Activated T-cell treated with anti-CD3 and anti-CD28 coated beads, Interleukin-2, amount 50 U/mL, for 1 hour (primary cell): ENCODE results near the gene KLK15.

Experiments used
- DNase-seq: peaks from one replicate; pipeline ENCODE4 v3.0.0-alpha.2; 2020

Gene KLK15

GRCh38 chr19:50833117-50833801 lies at the start of gene KLK15:
TSS of gene KLK15 (minus strand) at chr19:50833574. CDS start at chr19:50831492, 2,082 bp downstream.
- no peak for DNase-seq

- DNase-seq = no peak
Measured at GRCh38 chr19:50882188-50882587, 48.8 kb upstream of the KLK15 start.

GRCh38 chr19:50880241-50880640 lies 46.9 kb upstream of the KLK15 start:
- no peak for DNase-seq

- DNase-seq = no peak
Measured at GRCh38 chr19:50878851-50879250, 45.5 kb upstream of the KLK15 start.

GRCh38 chr19:50877338-50877737 lies 44.0 kb upstream of the KLK15 start:
- no peak for DNase-seq

- no peak for DNase-seq
Measured at GRCh38 chr19:50876456-50876855, 43.1 kb upstream of the KLK15 start.

- no peak for DNase-seq
Measured at GRCh38 chr19:50875795-50876422, 42.5 kb upstream of the KLK15 start.

- no peak for DNase-seq
Measured at GRCh38 chr19:50874211-50874610, 40.8 kb upstream of the KLK15 start.

GRCh38 chr19:50873056-50873455 lies 39.7 kb upstream of the KLK15 start, which contains the start of gene KLK2:
TSS of gene KLK2 (plus strand) at chr19:50873439. CDS start at chr19:50873474, 35 bp downstream.
- DNase-seq = no peak

GRCh38 chr19:50870417-50871089 lies 37.2 kb upstream of the KLK15 start:
- no peak for DNase-seq

GRCh38 chr19:50869479-50869878 lies 36.1 kb upstream of the KLK15 start:
- no peak for DNase-seq

GRCh38 chr19:50861496-50862286 lies 28.3 kb upstream of the KLK15 start:
- DNase-seq = no peak

GRCh38 chr19:50861010-50861409 lies 27.6 kb upstream of the KLK15 start:
- DNase-seq = no peak

GRCh38 chr19:50859849-50860248 lies 26.5 kb upstream of the KLK15 start:
- no peak for DNase-seq

- no peak for DNase-seq
Measured at GRCh38 chr19:50858886-50859285, 25.5 kb upstream of the KLK15 start.

- no peak for DNase-seq
Measured at GRCh38 chr19:50857366-50857765, 24.0 kb upstream of the KLK15 start.

- DNase-seq = no peak
Measured at GRCh38 chr19:50854636-50855410, 21.4 kb upstream of the KLK15 start, which contains the start of gene KLK3. TSS of gene KLK3 (plus strand) at chr19:50854915. CDS start at chr19:50854956, 41 bp downstream.

- DNase-seq = no peak
Measured at GRCh38 chr19:50851620-50852019, 18.2 kb upstream of the KLK15 start.

GRCh38 chr19:50850738-50851137 lies 17.4 kb upstream of the KLK15 start:
- DNase-seq = no peak

- no peak for DNase-seq
Measured at GRCh38 chr19:50844296-50844935, 11.0 kb upstream of the KLK15 start.

- no peak for DNase-seq
Measured at GRCh38 chr19:50843701-50844221, 10.4 kb upstream of the KLK15 start.
